Lung (tissue), 12 donors: ENCODE data around the gene ARID1B. TPM values are rescaled to one million over a fixed set of nuclear protein-coding genes. Genes with fewer than 3 reads are reported as not detected.

Experiments
- ATAC-seq: fragments of 200-7000 bp; cut with Tn5 transposase; one replicate; pipeline ENCODE4 v1.9.1; 2020; ENCODE audit warnings: moderate number of reproducible peaks; ENCODE audit not compliant: insufficient read depth, low FRiP score
- DNase-seq, 3 donors: peaks; one replicate each; pipeline ENCODE4 v3.0.0-alpha.2; 2013 to 2017
- H3K27ac ChIP-seq, 2 donors: one replicate each; pipeline ENCODE4 v1.5.1; 2013; ENCODE audit warnings: mild to moderate bottlenecking in 2 of 2, moderate library complexity in 2 of 2, control low read depth in 1 of 2, inconsistent platforms in 1 of 2, low read depth in 1 of 2, low read length in 1 of 2
- H3K27me3 ChIP-seq, 3 donors: one replicate each; pipeline ENCODE4 v1.5.1; 2013; ENCODE audit warnings: low read length in 2 of 3; ENCODE audit not compliant: control insufficient read depth in 3 of 3, insufficient read depth in 3 of 3
- H3K36me3 ChIP-seq, 4 donors: one replicate each; pipeline ENCODE4 v1.5.1; 2013; ENCODE audit warnings: low read length in 4 of 4, mild to moderate bottlenecking in 1 of 4, moderate library complexity in 1 of 4; ENCODE audit not compliant: control insufficient read depth in 4 of 4, insufficient read depth in 4 of 4
- H3K4me1 ChIP-seq, 5 donors: one replicate each; pipeline ENCODE4 v1.5.1; 2013; ENCODE audit warnings: low read length in 5 of 5, mild to moderate bottlenecking in 2 of 5, moderate library complexity in 1 of 5; ENCODE audit not compliant: control insufficient read depth in 5 of 5, insufficient read depth in 5 of 5
- H3K4me3 ChIP-seq: one replicate; pipeline ENCODE4 v1.5.1; 2013; ENCODE audit warnings: mild to moderate bottlenecking, control low read depth, moderate library complexity
- H3K9ac ChIP-seq, 2 donors: one replicate each; pipeline ENCODE4 v1.5.1; 2013; ENCODE audit warnings: low read length in 2 of 2, control low read depth in 1 of 2; ENCODE audit not compliant: insufficient read depth in 1 of 2
- H3K9me3 ChIP-seq, 4 donors: one replicate each; pipeline ENCODE4 v1.5.1; 2013; ENCODE audit warnings: low read length in 3 of 4, mild to moderate bottlenecking in 1 of 4, moderate library complexity in 1 of 4; ENCODE audit not compliant: control insufficient read depth in 4 of 4, insufficient read depth in 3 of 4
- CTCF ChIP-seq: IDR thresholded peaks from 2 replicates; pipeline ENCODE4 v1.5.1; 2012; ENCODE audit warnings: mild to moderate bottlenecking; ENCODE audit errors: control extremely low read depth, extremely low read depth
- WGBS, 2 donors: extraction: QIAGEN DNeasy Blood & Tissue Kit; methylation state at CpG; one replicate each; pipeline ENCODE4 v1.1.7; 2013; 5-methylcytosine and 5-hydroxymethylcytosine counted together
- polyA plus RNA-seq, 2 donors: library from polyadenylated mRNA; stranded (reverse); fragments of 200-250 nt; gene quantifications; one replicate each; pipeline ENCODE4 v1.2.1, GENCODE V29; 2013
- total RNA-seq, 2 donors: library from RNA; depleted of rRNA in 1 of 2; stranded (reverse); fragments of >200 nt in 1 of 2; gene quantifications; one replicate each; pipeline ENCODE4 v1.2.1, GENCODE V29; 2014 to 2021
- donor health status: control.
- donor health status: control.
- donor health status: Bipolar disorder and iron deficiency.
- donor health status: healthy.
- donor health status: DM: yes; HTN: yes; CAD: no.

Gene ARID1B
- total and polyA plus RNA-seq, 4 donors = 10.5 to 239 (median 50.9) TPM

- H3K27ac ChIP-seq = no peak overlapping the region
- H3K27me3 ChIP-seq = no peaks in the 10 kb centered on the region
- no peak for TF ChIP-seq CTCF
- H3K9ac ChIP-seq = no peak overlapping the region
- H3K9me3 ChIP-seq = no peaks in the 10 kb centered on the region
- peaks cover 10 to 26% (median 19%) of the 10 kb centered on the region in 4 donors for H3K36me3 ChIP-seq
- ATAC-seq (no peak), DNase-seq (no peak)
- 93 to 94% methylated on average over 10 of the region's 10 CpGs for WGBS, 2 donors
- H3K4me3 ChIP-seq = no peak overlapping the region
- H3K4me1 ChIP-seq = no peaks in the 10 kb centered on the region
Measured at GRCh38 chr6:157209865-157210530, 432.8 kb downstream of the ARID1B start.

GRCh38 chr6:157210954-157211353 is 433.8 kb downstream of the ARID1B start:
- no peak overlapping the region for H3K27ac ChIP-seq
- whole genome bisulfite sequencing, 2 donors = 95 to 97% methylated on average over 3 of the region's 3 CpGs
- H3K9ac ChIP-seq = no peak overlapping the region
- DNase-seq = no peak
- no peaks in the 10 kb centered on the region for H3K4me1 ChIP-seq
- peaks cover 7 to 18% (median 16%) of the 10 kb centered on the region in 4 donors for H3K36me3 ChIP-seq
- ATAC-seq = no peak
- no peaks in the 10 kb centered on the region for H3K9me3 ChIP-seq
- no peak for TF ChIP-seq CTCF
- no peak overlapping the region for H3K4me3 ChIP-seq
- H3K27me3 ChIP-seq = no peaks in the 10 kb centered on the region

- ATAC-seq = no peak
Measured at GRCh38 chr6:157211603-157212455, 434.7 kb downstream of the ARID1B start.

More at GRCh38 chr6:157211603-157212455, 434.7 kb downstream of the ARID1B start:
- Histone ChIP-seq H3K9ac (no peak overlapping the region), H3K36me3 (peaks cover 0 to 11% (median 9%) of the 10 kb centered on the region in 4 donors), H3K27me3 (no peaks in the 10 kb centered on the region), H3K27ac (no peak overlapping the region), H3K4me1 (no peaks in the 10 kb centered on the region), H3K9me3 (no peaks in the 10 kb centered on the region), H3K4me3 (no peak overlapping the region)
- DNase-seq = no peak
- 84 to 85% methylated on average over 11 of the region's 11 CpGs for WGBS, 2 donors
- TF ChIP-seq CTCF = no peak
